Ovary (tissue), 9 donors: ENCODE results near the gene CHRNA1. TPM values are rescaled to one million over a fixed set of nuclear protein-coding genes. Genes with fewer than 3 reads are reported as not detected.
A peak's percentile ranks its signal among the peaks of the same experiment; 100 is the strongest.

Experiments used
- DNase-seq, 5 donors: peaks; one replicate each; pipeline ENCODE4 v3.0.0-alpha.2; 2019 to 2020
- H3K27ac ChIP-seq, 2 donors: fragments of 200-600 bp; one replicate each; pipeline versions ENCODE4 v1.5.1 to v1.8.0; 2019 to 2022
- H3K27me3 ChIP-seq: fragments of 200-600 bp; one replicate; pipeline ENCODE4 v1.8.0; 2022
- H3K36me3 ChIP-seq: fragments of 200-600 bp; sonication (generic); one replicate; pipeline ENCODE4 v1.5.1; 2019
- H3K4me1 ChIP-seq: one replicate; pipeline ENCODE4 v1.8.1; 2013; ENCODE audit warnings: mild to moderate bottlenecking, moderate library complexity; ENCODE audit not compliant: insufficient read depth
- H3K4me3 ChIP-seq: fragments of 200-600 bp; sonication (generic); one replicate; pipeline ENCODE4 v1.5.1; 2017
- H3K9me3 ChIP-seq, 2 donors: fragments of 200-600 bp in 1 of 2; sonication (generic) in 1 of 2; one replicate each; pipeline versions ENCODE4 v1.5.1 to v1.8.1; 2013 to 2019; ENCODE audit warnings: mild to moderate bottlenecking in 1 of 2, moderate library complexity in 1 of 2
- EP300 ChIP-seq: sonication (generic); formaldehyde crosslinking; IDR thresholded peaks from one replicate; pipeline ENCODE4 v1.6.1; 2017; ENCODE audit warnings: antibody characterized with exemption
- POLR2A ChIP-seq: fragments of 450-650 bp; IDR thresholded peaks from one replicate; pipeline ENCODE4 v1.6.1; 2017; ENCODE audit warnings: antibody characterized with exemption, mild to moderate bottlenecking, moderate library complexity
- WGBS, 3 donors: extraction: QIAGEN DNeasy Blood & Tissue Kit in 1 of 3; methylation state at CpG; one replicate each; pipeline versions ENCODE4 v1.1.5 to v1.1.7; 2013 to 2017; 5-methylcytosine and 5-hydroxymethylcytosine counted together
- intact Hi-C, 4 donors: fragments of 100-400 bp; cut with DNase I; formaldehyde crosslinking; loops; one replicate each; pipeline versions ENCODE4 v1.11.0 to v1.15.1; 2022 to 2023
- polyA plus RNA-seq, 2 donors: library from polyadenylated mRNA; stranded (reverse); fragments of 200-250 nt in 1 of 2; fragments of 350-450 nt in 1 of 2; fragmentation: Illumina TruSeq in 1 of 2; extraction: RNeasy Lipid Tissue Mini Kit (QIAGEN cat#74804) in 1 of 2; gene quantifications; one replicate each; pipeline ENCODE4 v1.2.3, GENCODE V29; 2013 to 2014
- total RNA-seq, 7 donors: library from RNA; depleted of rRNA in 2 of 7; stranded (reverse); fragments of >200 nt in 2 of 7; fragmentation: NEBNext Ultra II Directional in 3 of 7; extraction: Animal tissue kit (Norgen Biotek cat#: 25700) in 3 of 7; gene quantifications; one replicate each; pipeline versions ENCODE4 v1.1.0 to v1.2.4, GENCODE V29; 2016 to 2023
- TF ChIP-seq, protein P1 (sequence below), 3 donors: fragments of 450-650 bp in 2 of 3; fragments of 200-600 bp in 1 of 3; IDR thresholded peaks; one replicate each; pipeline versions ENCODE4 v1.5.1 to v1.8.0; 2016 to 2022; ENCODE audit warnings: antibody characterized with exemption in 3 of 3, mild to moderate bottlenecking in 1 of 3
- donor health status: DM: no; HTN: no; CAD: no; lungs with moderate emphysema.
- donor health status: DM: no; HTN: no; CAD: no.
- donor health status: Bipolar disorder and iron deficiency.
- donor health status: DM: yes; HTN: yes; CAD: no.
- donor health status: DM: no; HTN: no; CAD: no.
- donor health status: DM: yes; HTN: yes; CAD: no.

Gene CHRNA1
- total and polyA plus RNA-seq, 9 donors, result 0.05 to 1.4 (median 0.45) TPM; not detected in 6

DNA sequence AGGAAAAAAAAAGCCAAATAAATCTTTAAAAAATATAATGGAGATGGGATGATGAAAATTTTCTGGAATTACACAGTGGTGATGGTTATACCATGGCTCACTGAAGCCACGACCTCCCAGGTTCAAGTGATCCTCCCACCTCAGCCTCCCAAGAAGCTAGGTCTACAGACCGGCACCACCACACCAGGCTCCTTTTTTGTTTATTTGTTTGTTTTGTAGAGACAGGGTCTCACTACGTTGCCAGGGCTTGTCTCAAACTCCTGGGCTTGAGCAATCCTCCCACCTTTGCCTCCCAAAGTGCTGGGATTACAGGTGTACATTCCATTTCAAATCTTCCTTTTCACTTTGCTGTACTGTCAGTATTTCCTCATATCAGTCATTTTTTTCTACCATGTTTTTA is 61.7 kb downstream of the CHRNA1 start:
- no peak for DNase-seq
- intact Hi-C loops, result no loop called here
- no peak overlapping the region for H3K27ac ChIP-seq
- TF ChIP-seq POLR2A (no peak), EP300 (no peak)
- TF ChIP-seq, protein P1, sequence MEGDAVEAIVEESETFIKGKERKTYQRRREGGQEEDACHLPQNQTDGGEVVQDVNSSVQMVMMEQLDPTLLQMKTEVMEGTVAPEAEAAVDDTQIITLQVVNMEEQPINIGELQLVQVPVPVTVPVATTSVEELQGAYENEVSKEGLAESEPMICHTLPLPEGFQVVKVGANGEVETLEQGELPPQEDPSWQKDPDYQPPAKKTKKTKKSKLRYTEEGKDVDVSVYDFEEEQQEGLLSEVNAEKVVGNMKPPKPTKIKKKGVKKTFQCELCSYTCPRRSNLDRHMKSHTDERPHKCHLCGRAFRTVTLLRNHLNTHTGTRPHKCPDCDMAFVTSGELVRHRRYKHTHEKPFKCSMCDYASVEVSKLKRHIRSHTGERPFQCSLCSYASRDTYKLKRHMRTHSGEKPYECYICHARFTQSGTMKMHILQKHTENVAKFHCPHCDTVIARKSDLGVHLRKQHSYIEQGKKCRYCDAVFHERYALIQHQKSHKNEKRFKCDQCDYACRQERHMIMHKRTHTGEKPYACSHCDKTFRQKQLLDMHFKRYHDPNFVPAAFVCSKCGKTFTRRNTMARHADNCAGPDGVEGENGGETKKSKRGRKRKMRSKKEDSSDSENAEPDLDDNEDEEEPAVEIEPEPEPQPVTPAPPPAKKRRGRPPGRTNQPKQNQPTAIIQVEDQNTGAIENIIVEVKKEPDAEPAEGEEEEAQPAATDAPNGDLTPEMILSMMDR (IDR thresholded peaks at IDR 0.05), result no peak
- H3K36me3 ChIP-seq, result no peaks in the 10 kb centered on the region
- H3K27me3 ChIP-seq, result no peaks in the 10 kb centered on the region
- 48 to 74% (median 74%) methylated on average over 3 of the region's 3 CpGs for WGBS, 3 donors
- H3K9me3 ChIP-seq, result no peaks in the 10 kb centered on the region
- H3K4me1 ChIP-seq, result no peaks in the 10 kb centered on the region
- no peak overlapping the region for H3K4me3 ChIP-seq

DNA sequence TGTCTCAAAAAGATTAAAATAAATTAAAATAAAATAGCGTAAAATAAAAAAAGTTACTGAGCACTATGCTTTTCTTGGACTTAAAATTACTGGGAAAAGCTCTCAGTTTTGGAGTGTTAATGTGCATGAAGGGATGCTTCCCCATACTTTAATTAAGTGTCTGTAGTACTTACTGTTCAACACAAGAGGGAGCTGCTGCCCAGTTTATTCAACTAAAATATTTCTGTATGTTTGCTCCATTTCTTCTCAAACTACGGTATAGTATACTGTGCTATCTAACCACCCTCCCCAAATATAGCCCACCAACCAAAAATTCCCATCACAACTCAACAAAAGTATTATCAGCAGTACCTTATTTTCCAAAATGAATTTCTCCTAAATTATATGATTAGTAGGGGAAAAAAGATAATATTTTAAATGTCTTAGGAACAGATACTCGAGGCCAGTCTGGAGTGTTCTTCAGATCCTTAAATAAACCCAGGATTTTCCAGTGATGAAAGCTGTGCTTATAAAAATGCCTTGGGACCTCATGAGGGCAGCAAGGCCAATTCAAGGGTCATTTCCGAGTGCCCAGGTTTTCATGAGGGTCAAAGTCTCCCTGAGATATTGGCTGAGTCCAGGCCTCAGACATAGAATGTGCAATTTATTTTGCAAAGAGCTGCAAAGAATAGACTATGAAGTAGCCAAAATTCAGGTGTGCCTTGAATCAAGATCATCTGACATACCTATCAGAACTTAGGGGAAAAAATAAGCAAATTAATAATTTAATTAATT is 64.1 kb downstream of the CHRNA1 start:
- H3K4me3 ChIP-seq, result no peak overlapping the region
- H3K36me3 ChIP-seq, result no peaks in the 10 kb centered on the region
- intact Hi-C loops, result loop anchor here in 2 of 4 donors (10.0 kb wide), 1 partner anchor 235 kb away; no protein-coding TSS in a partner anchor

More for the DNA sequence above, 64.1 kb downstream of the CHRNA1 start:
- no peak for DNase-seq
- Histone ChIP-seq H3K9me3 (no peaks in the 10 kb centered on the region), H3K27me3 (no peaks in the 10 kb centered on the region), H3K4me1 (no peaks in the 10 kb centered on the region), H3K27ac (no peak overlapping the region)
- TF ChIP-seq POLR2A (no peak), EP300 (no peak)
- TF ChIP-seq, protein P1 (IDR thresholded peaks at IDR 0.05), result peak; percentile 35 to 56 (median 41)
- 36 to 41% (median 38%) methylated on average over 4 of the region's 4 CpGs for WGBS, 3 donors

Other genes with a start within 250 kb of the CHRNA1 start
- gene WIPF1, start 166.7 kb downstream of the CHRNA1 start, total RNA-seq, result 10 to 100 TPM in 6 of 7 donors, 1 to 10 TPM in 1; 9.7 to 42.6 (median 24.4) TPM
- gene WIPF1, start 166.7 kb downstream of the CHRNA1 start, polyA plus RNA-seq, result 10 to 100 TPM; 13.3 to 34.7 TPM
- gene CHN1, start 240.9 kb upstream of the CHRNA1 start, total RNA-seq, result 10 to 100 TPM in 2 of 7 donors, 1 to 10 TPM in 5; 6.7 to 15.3 (median 9.4) TPM
- gene CHN1, start 240.9 kb upstream of the CHRNA1 start, polyA plus RNA-seq, result 10 to 100 TPM in 1 of 2 donors, 1 to 10 TPM in 1; 6.5 to 18.0 TPM